SJCRH30 (cell line): ENCODE data around the gene CPB2. TPM values are rescaled to one million over a fixed set of nuclear protein-coding genes. Genes with fewer than 3 reads are reported as not detected.

Source experiments
- DNase-seq, 2 experiments: peaks; one replicate each; pipeline ENCODE4 v3.0.0-alpha.2; 2015 to 2020
- H3K27ac ChIP-seq: fragments of 250-450 bp; sonication (Bioruptor Pico); 2 replicates; pipeline ENCODE4 v1.5.1; 2020; ENCODE audit warnings: mild to moderate bottlenecking, moderate library complexity
- H3K27me3 ChIP-seq: fragments of 250-450 bp; sonication (Bioruptor Pico); 2 replicates; pipeline ENCODE4 v1.5.1; 2020; ENCODE audit warnings: mild to moderate bottlenecking, moderate library complexity
- H3K36me3 ChIP-seq: fragments of 250-450 bp; sonication (Bioruptor Pico); 2 replicates; pipeline ENCODE4 v1.5.1; 2020; ENCODE audit warnings: mild to moderate bottlenecking, moderate library complexity
- H3K4me1 ChIP-seq: fragments of 250-450 bp; sonication (Bioruptor Pico); 2 replicates; pipeline ENCODE4 v1.5.1; 2020; ENCODE audit warnings: mild to moderate bottlenecking, moderate library complexity
- H3K4me3 ChIP-seq: fragments of 250-450 bp; sonication (Bioruptor Pico); 2 replicates; pipeline ENCODE4 v1.5.1; 2020; ENCODE audit warnings: mild to moderate bottlenecking, moderate library complexity
- H3K9me3 ChIP-seq: fragments of 250-450 bp; sonication (Bioruptor Pico); replicated peaks from 2 replicates; pipeline ENCODE4 v1.5.1; 2020; ENCODE audit warnings: mild to moderate bottlenecking, moderate library complexity
- total RNA-seq: library from RNA; depleted of rRNA; stranded (reverse); fragments of >200 nt; shearing (Covaris generic); gene quantifications from 2 replicates; pipeline ENCODE4 v1.2.3, GENCODE V29; 2014; rRNA removed

CPB2 gene
- total RNA-seq, 1 experiment from 2014 or later: not detected

GRCh38 chr13:46032341-46032740 lies 72.5 kb downstream of the CPB2 start:
- no peak for DNase-seq
- Histone ChIP-seq H3K27me3 (no peaks in the 10 kb centered on the region), H3K4me3 (no peak overlapping the region), H3K9me3 (no peaks in the 10 kb centered on the region), H3K27ac (no peak overlapping the region), H3K4me1 (no peaks in the 10 kb centered on the region), H3K36me3 (peaks cover 6% of the 10 kb centered on the region)

- no peaks in the 10 kb centered on the region for H3K9me3 ChIP-seq
These were observed 73.1 kb downstream of the CPB2 start for GRCh38 chr13:46031581-46032263.

GRCh38 chr13:46025157-46025556 lies 79.7 kb downstream of the CPB2 start:
- H3K27ac ChIP-seq: no peak overlapping the region
- no peaks in the 10 kb centered on the region for H3K27me3 ChIP-seq
- no peaks in the 10 kb centered on the region for H3K9me3 ChIP-seq
- H3K4me1 ChIP-seq: no peaks in the 10 kb centered on the region
- H3K4me3 ChIP-seq: no peak overlapping the region
- no peak for DNase-seq
- H3K36me3 ChIP-seq: peaks cover 12% of the 10 kb centered on the region

More at GRCh38 chr13:46031581-46032263, 73.1 kb downstream of the CPB2 start:
- H3K27me3 ChIP-seq: no peaks in the 10 kb centered on the region
- DNase-seq: no peak
- H3K27ac ChIP-seq: no peak overlapping the region
- no peaks in the 10 kb centered on the region for H3K4me1 ChIP-seq
- H3K4me3 ChIP-seq: no peak overlapping the region
- peaks cover 7% of the 10 kb centered on the region for H3K36me3 ChIP-seq

- Histone ChIP-seq H3K9me3 (no peaks in the 10 kb centered on the region), H3K4me1 (no peaks in the 10 kb centered on the region), H3K4me3 (no peak overlapping the region), H3K36me3 (peaks cover 26% of the 10 kb centered on the region), H3K27me3 (no peaks in the 10 kb centered on the region), H3K27ac (no peak overlapping the region)
- DNase-seq: no peak
These were observed 82.4 kb downstream of the CPB2 start for GRCh38 chr13:46022481-46022880.

GRCh38 chr13:46016216-46016615 lies 88.6 kb downstream of the CPB2 start:
- no peaks in the 10 kb centered on the region for H3K4me1 ChIP-seq
- H3K4me3 ChIP-seq: no peak overlapping the region
- no peak for DNase-seq
- H3K27ac ChIP-seq: no peak overlapping the region
- H3K27me3 ChIP-seq: no peaks in the 10 kb centered on the region
- no peaks in the 10 kb centered on the region for H3K9me3 ChIP-seq
- H3K36me3 ChIP-seq: peaks cover 34% of the 10 kb centered on the region

- no peak for DNase-seq
- no peak overlapping the region for H3K4me3 ChIP-seq
- no peaks in the 10 kb centered on the region for H3K4me1 ChIP-seq
- H3K9me3 ChIP-seq: no peaks in the 10 kb centered on the region
- no peak overlapping the region for H3K27ac ChIP-seq
- H3K27me3 ChIP-seq: no peaks in the 10 kb centered on the region
- H3K36me3 ChIP-seq: peaks cover 35% of the 10 kb centered on the region
These were observed 89.5 kb downstream of the CPB2 start for GRCh38 chr13:46015366-46015765.

GRCh38 chr13:46012404-46012803 lies 92.4 kb downstream of the CPB2 start:
- H3K9me3 ChIP-seq: no peaks in the 10 kb centered on the region
- H3K4me1 ChIP-seq: no peaks in the 10 kb centered on the region
- no peaks in the 10 kb centered on the region for H3K27me3 ChIP-seq
- H3K4me3 ChIP-seq: no peak overlapping the region
- peaks cover 42% of the 10 kb centered on the region for H3K36me3 ChIP-seq
- no peak overlapping the region for H3K27ac ChIP-seq
- DNase-seq: no peak

GRCh38 chr13:46010148-46010547 lies 94.7 kb downstream of the CPB2 start:
- no peaks in the 10 kb centered on the region for H3K9me3 ChIP-seq
- H3K27ac ChIP-seq: no peak overlapping the region
- H3K27me3 ChIP-seq: no peaks in the 10 kb centered on the region
- H3K4me3 ChIP-seq: no peak overlapping the region
- H3K36me3 ChIP-seq: peaks cover 33% of the 10 kb centered on the region
- H3K4me1 ChIP-seq: no peaks in the 10 kb centered on the region
- DNase-seq: no peak

GRCh38 chr13:46008631-46009030 lies 96.2 kb downstream of the CPB2 start:
- H3K36me3 ChIP-seq: peaks cover 33% of the 10 kb centered on the region
- H3K4me3 ChIP-seq: no peak overlapping the region
- no peak overlapping the region for H3K27ac ChIP-seq
- no peaks in the 10 kb centered on the region for H3K4me1 ChIP-seq
- no peaks in the 10 kb centered on the region for H3K27me3 ChIP-seq
- no peak for DNase-seq
- H3K9me3 ChIP-seq: no peaks in the 10 kb centered on the region

- peaks cover 40% of the 10 kb centered on the region for H3K36me3 ChIP-seq
- no peak for DNase-seq
These were observed 98.0 kb downstream of the CPB2 start for GRCh38 chr13:46006688-46007452.

GRCh38 chr13:46004491-46004890 lies 100.3 kb downstream of the CPB2 start:
- Histone ChIP-seq H3K27me3 (no peaks in the 10 kb centered on the region), H3K36me3 (peaks cover 47% of the 10 kb centered on the region), H3K9me3 (no peaks in the 10 kb centered on the region), H3K4me1 (no peaks in the 10 kb centered on the region), H3K27ac (no peak overlapping the region), H3K4me3 (no peak overlapping the region)
- no peak for DNase-seq

More at GRCh38 chr13:46006688-46007452, 98.0 kb downstream of the CPB2 start:
- Histone ChIP-seq H3K27me3 (no peaks in the 10 kb centered on the region), H3K4me3 (no peak overlapping the region), H3K9me3 (no peaks in the 10 kb centered on the region), H3K4me1 (no peaks in the 10 kb centered on the region), H3K27ac (no peak overlapping the region)

Other genes starting within 250 kb of the CPB2 start
- gene ZC3H13, start 52.3 kb downstream of the CPB2 start, total RNA-seq: 37.0 and 44.2 TPM in 2 replicates
- gene LCP1, start 77.1 kb upstream of the CPB2 start, total RNA-seq: not detected in 2 replicates
- 0.06 TPM in 1 of 2 replicates, not detected in the other for gene LRRC63, start 106.9 kb upstream of the CPB2 start, total RNA-seq